GM19035 (cell line): Measurements from ENCODE around the gene TMIGD2.
A peak's percentile ranks its signal among the peaks of the same experiment; 100 is the strongest.
"Not testable (repeated sequence)": the region's sequence is repeated elsewhere in the genome, so short reads cannot be mapped to it uniquely, and the experiment has no call there.

Source experiments
- ATAC-seq: cut with Tn5 transposase; IDR thresholded peaks from one replicate; pipeline ENCODE4 v1.9.1; 2021; ENCODE audit not compliant: unreplicated experiment

TMIGD2 gene, protein sequence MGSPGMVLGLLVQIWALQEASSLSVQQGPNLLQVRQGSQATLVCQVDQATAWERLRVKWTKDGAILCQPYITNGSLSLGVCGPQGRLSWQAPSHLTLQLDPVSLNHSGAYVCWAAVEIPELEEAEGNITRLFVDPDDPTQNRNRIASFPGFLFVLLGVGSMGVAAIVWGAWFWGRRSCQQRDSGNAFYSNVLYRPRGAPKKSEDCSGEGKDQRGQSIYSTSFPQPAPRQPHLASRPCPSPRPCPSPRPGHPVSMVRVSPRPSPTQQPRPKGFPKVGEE

DNA sequence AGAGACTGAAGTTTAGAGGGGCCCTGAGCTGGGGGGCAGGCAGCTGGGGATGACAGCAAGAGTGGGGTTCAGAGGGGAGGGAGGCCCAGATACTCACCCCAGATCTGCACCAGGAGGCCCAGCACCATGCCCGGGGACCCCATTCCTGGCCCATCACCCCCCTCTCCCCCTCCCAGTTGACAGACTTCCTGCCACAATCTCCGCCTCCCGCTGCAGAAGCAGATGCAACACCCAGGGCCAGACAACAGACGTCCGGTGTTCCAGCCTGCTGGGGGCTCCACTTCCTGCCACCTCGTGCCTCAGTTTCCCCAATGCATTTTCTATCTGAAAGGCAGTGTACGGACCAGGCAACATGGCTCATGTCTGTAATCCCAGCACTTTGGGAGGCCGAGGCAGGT lies at the start of gene TMIGD2:
TMIGD2 (minus strand) TSS at position 147 of the 398 bp plus-strand sequence; CDS start at position 143, 4 bp downstream.
- ATAC-seq: no peak

DNA sequence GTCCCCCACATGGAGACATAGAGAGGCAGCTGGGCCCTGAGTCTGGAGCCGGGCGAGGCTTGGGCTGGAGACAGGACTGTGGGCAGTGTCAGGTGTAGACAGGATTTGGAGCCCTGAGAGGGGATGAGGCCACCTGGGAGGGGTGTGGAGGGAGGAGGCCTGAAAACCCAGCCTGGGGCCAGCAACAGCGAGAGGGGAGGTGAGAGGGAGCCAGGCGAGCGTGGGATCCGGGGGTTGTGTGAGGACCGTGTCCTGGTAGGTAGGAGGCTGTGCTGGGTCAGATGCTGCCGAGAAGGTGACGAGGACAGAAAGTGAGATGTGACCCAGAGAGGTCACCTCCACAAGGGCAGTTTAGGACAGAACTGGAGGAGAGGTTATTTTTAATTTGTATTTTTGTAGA lies 48.5 kb upstream of the TMIGD2 start:
- ATAC-seq: no peak

DNA sequence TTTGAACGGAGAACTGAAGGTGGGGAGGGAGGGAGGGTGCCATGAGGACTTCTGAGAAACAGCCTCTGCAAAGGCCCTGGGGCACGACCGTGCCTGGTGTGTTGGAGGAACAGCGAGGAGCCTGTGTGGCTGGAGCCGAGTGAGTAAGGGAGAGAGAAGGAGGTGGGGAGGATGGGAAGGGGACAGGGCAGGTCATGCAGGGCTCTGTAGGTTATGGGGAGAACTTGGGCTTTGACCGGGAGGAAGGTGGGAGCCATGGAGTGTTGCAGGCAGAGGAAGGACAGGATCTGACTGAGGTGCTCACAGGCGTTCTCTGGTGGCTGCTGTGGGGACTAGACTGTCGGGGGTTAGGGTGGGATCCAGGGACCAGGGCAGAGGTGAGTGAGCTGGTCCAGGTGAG lies 47.9 kb upstream of the TMIGD2 start:
- no peak for ATAC-seq

DNA sequence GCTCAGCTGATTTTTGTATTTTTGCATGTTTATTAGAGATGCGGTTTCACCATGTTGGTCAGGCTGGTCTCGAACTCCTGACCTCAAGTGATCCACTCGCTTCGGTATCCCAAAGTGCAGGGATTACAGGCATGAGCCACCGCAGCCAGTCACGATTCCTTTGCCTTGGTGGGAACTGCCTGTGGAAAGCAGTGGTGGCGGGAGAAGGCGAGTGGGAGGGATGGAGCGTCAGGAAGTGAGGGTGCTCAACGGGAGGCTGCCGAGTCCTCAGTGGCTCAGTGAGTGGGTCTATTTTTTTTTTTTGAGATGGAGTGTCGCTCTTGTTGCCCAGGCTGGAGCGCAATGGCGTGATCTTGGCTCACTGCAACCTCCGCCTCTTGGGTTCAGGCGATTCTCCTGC lies 47.0 kb upstream of the TMIGD2 start:
- not testable (repeated sequence) for ATAC-seq

DNA sequence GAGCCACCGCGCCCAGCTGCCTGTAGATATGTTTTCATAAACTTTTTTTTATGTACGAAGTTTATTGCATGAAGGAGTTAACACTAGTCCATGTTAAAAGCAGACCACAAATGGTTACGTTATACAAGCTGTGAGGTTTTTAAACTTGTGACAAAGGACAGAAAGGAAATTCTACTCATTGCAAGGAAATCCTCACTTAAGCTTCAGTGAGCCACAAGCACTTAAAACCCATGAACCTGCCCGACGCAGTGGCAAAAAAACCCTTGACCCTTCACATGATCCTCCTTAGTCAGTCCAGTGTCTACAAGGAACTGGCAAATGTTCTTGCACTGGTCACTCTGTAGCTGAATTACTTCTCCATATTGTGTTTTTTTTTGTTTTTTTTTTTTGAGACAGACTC lies 45.3 kb upstream of the TMIGD2 start:
- ATAC-seq: no peak

DNA sequence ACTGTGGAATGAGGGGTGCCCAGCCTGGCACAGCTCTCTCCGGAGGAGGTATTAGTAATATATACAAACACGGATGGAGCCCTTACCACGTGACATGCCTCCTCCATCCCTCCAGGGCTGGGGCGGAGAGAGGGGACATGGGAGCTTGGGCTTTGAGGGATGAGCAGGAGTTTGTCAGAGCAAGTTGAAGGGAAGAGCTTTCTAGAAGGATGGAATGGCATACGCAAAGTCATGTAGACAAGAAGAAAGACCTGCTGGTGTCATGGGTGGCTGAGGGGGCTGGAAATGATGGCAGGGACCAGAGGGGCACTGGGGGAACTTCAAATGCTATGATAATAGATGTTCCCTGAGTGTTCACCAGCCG lies 43.8 kb upstream of the TMIGD2 start:
- ATAC-seq: no peak

DNA sequence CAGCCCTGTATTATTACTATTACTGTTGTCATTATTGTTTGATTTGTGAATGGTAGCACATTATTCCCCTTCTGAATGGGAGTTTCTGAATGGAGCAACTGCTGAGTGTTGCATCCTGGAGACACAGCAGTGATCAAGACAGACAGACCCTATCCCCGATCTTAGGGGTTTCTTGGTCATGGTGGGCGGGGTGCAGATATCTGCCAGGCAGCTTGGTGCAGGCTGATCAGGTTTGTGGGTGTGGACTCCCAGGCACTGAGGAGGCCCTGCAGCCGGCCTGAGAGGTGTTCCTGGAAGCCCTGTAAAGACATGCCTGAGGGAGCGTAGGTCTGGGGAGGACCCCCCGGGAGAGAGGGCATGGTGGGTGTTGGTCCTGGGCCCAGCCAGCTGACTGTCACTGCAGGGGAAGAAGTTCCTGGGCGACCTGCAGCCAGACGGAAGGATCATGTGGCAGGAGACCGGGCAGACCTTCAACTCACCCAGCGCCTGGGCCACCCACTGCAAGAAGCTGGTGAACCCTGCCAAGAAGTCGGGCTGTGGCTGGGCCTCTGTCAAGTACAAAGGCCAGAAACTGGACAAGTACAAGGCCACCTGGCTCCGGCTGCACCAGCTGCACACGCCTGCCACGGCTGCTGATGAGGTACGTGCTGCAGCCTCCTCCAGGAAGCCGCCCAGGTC lies 43.3 kb upstream of the TMIGD2 start:
- ATAC-seq: no peak

DNA sequence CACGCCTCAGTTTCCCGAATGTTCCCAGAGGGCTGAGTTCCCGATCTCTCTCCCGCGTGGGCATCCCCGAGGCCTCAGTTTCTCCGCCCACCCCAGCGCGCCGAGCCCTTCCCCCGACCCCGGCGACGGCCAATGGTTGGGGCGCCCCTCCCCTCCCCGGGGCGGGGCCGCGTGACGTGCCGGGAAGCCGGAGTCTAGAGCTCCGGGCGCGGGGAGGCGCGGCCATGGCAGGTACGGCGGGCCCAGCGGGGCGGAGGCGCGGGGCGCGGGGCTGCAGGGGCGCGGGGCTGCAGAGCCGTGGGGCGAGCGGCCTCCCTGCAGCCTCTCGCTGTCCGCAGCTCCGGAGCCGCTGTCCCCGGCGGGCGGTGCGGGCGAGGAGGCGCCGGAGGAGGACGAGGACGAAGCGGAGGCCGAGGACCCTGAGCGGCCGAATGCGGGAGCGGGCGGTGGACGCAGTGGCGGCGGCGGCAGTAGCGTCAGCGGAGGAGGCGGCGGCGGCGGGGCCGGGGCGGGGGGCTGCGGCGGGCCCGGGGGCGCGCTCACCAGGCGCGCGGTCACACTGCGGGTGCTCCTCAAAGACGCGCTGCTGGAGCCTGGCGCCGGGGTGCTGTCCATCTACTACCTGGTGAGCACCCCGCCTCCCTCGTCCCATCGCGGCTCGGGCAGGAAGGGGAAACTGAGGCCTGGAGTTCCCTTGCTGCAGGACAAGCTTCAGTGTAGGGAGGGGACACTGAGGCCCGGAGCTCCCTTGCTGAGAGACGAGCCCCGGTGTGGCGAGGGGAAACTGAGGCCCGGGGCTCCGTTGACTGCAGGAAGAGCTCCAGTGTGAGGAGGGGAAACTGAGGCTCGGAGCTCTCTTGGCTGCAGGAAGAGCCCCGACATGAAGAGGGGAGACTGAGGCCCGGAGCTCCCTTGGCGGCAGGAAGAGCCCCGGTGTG lies 41.5 kb upstream of the TMIGD2 start, which contains the start of gene MPND:
MPND (plus strand) TSS at position 193 of the 938 bp plus-strand sequence; CDS start at position 225, 32 bp downstream.
- ATAC-seq: peak; percentile 53

DNA sequence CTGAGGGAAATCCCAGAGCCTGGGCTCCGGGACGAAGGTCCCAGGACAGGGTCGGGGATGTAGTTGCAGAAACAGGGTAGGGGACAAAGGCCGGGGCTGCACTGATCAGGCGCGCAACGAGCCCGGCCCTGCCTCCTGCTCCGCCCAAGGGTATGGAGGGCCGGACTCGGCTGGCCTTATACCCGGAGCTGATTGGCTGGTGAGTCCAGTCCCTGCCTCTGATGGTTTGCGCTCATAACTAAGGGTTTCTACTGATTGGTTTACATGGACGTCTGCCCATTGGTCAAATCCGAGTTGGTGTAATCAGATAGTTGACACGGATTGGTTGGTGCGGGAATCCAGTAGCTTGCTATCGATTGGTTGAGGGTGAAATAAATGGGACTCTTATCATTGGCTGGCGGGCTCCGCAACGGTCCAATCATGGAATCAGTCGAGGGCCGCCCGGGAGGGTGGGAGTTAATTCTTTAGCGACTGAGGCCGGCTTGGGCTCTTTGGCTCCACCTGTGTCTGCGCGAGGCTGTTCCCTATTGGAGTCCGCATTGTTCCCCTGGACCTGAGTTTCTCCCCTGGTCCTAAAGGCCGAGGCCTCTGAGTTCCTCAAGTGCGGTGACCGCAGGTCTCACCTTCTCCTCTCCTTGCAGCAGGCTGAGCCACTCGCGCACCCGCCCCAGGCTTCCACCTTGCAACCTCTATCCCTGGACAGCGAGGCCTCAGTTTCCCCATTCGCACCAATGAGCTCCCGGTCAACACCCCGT lies 40.6 kb upstream of the TMIGD2 start:
- peak; percentile 81 for ATAC-seq

DNA sequence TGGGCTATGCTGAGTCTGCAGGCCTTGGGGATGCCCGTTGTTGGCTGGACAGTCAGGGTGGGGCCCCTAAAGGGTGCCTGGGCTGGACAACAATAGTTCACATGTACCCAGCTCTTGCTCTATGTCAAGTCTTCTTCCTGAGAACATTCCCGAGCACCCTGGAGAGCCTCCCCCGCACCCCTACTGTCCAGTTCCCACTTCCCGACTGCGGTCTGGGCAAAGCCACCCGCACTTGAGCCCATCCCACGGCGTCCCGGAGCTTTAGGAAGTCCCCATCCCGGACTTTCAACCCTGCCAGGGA lies 40.1 kb upstream of the TMIGD2 start:
- no peak for ATAC-seq

DNA sequence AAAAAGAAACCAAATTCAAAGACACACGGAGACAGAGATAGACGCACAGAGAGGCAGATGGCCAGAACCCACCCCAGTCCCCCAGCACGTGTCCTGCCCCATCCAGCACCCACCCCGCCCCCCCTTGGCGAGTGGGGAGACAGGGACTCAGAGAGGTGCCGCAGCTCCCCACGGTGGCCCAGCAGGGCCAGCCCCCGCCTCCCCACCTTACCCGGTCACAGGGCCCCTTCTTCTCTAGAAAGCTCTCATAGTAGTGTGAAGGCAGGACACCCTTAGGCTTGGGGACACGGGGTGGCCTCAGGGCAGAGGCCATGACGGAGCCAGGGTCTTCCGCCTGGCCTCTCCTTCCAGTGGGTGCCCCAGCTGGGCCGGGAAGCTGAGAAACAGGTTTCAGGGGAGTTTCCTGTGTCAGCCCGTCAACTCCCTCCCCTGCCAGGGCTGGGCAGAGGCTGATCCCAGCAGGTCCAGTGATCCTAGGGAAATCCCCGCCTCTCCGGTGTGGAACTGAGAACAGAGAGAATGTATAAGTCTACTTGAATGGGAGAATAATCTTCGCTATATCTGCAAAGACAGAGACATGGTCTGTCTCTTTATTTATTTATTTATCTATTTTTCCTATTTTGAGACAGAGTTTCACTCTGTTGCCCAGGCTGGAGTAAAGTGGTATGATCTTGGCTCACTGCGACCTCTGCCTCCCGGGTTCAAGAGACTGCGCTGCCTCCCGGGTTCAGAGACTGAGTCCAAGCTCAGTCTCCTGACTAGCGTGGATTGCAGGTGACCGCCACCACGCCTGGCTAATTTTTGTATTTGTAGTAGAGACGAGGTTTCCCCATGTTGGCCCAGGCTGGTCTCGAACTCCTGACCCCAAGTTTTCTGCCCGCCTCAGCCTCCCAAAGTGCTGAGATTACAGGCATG lies 36.5 kb upstream of the TMIGD2 start, which contains the start of gene STAP2:
STAP2 (minus strand) TSS at position 387 of the 915 bp plus-strand sequence; CDS start at position 313, 74 bp downstream.
- no peak for ATAC-seq

DNA sequence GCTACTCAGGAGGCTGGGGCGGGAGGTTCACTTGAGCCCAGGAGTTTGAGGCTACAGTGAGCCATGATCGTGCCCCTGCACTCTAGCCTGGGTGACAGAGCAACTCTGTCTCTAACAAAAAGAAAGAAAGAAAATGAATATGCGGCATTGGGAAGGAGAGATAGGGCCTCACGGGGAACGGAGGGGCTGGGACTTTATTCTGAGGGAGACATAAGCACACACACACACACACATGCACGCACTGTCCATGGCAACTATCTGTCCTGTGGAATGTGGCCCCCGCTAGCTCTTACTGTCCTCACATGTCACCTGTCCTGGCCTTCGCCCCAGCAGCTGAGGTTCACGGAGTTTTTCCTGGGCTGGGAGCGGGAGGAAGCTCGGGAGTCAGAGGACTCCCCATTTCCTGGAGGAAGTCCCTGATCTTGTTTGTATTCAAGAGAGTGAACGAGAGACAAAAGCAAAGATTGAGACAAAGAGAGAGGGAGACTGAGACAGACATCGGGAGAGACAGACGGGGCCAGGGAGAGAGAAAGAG lies 35.8 kb upstream of the TMIGD2 start:
- no peak for ATAC-seq

DNA sequence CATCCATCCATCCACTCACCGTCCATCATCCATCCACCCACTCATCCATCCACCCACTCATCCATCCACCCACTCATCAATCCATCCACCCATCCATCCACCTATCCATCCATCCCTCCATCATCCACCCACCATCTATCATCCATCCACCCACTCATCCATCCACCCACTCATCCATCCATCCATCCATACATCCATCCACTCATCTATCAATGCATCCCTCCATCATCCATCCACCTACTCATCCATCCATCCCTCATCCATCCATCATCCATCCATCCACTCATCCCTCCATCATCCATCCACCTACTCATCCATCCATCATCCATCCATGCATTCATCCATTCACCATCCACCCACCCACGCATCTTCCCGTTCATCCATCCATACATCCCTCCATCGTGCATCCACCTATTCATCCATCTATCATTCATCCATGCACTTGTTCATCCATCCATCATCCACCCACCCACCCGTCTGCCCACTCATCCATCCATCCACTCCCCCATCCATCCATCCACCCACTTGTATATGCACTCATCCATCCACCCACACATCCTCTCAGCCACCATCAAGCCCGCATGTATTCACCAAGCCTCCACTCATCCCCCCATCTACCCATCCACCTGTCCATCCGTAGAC lies 32.9 kb upstream of the TMIGD2 start:
- no peak for ATAC-seq

DNA sequence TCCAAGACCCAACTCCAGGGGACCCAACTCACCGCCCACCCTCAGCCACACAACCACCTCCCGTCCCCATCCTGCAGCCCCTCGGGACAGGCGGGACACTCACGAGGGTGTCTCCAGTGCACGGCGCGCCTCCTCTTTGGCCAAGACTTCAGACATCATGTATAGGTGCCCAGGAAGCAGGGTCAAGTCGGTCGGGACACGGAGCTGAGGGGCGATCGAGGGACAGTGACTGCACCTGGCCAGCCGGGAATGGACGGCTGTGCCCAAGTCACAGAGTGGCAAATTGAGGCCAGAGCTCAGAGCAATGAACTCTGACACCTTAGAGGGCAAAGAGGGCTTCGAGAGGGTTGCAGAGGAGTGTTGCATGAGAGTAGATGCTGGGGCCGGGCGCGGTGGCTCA lies 27.7 kb upstream of the TMIGD2 start:
- ATAC-seq: no peak

DNA sequence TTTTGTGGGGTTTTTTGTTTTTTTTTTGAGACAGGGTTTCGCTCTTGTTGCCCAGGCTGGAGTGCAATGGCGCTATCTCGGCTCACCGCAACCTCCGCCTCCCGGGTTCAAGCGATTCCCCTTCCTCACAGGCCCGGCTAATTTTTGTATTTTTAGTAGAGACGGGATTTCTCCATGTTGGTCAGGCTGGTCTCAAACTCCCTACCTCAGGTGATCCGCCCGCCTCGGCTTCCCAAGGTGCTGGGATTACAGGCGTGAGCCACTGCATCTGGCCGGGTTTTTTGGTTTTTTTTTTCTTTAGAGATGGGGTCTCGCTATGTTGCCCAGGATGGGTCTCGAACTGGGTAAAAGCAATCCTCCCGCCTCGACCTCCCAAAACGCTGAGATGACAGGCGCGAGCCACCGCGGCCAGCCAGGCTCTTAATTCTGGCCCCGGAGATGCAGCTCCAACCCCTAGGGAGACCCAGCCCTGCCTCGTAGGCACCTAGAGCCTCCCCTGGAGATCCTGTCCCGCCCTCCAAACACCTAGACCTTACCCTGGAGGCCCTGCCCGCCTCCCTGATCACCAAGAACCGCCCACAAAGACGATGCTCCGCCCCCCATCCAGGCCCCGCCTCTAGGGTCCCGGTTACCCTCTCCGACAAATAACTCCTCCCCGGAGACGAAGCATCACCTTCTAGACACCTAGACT lies 26.9 kb upstream of the TMIGD2 start:
- ATAC-seq: not testable (repeated sequence)

DNA sequence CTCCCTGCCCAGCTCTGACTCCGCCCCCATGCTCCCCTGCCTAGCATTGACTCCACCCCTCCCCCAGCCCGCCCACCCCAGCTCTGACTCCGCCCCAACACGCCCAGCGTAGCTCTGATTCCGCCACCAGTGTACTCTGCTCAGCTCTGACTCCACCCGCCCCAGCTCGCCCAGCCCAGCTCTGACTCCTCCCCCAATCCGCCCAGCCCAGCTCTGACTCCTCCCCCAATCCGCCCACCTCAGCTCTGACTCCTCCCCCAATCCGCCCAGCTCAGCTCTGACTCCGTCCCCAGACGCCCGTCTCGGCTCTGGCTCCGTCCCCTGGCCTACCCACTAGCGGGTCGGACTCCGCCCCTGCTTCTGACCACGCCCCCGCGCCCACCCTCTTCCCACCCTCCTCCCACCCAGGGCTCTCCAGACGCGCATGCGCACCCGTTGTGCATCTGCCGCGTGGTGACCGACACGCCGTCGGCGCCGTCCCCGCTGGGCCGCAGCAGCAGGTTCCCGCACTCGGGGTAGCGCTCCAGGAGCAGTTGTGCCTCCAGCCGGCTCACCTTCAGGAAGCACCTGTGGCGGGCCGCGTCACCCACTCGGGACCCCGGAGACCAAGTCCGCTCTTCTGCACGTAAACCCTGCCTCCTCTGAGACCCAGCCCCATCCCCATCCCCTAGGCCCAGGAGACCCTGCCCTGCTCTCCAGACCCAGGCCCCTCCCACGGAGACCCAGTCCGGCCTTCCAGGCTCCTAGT lies 26.2 kb upstream of the TMIGD2 start:
- ATAC-seq: peak; percentile 65

DNA sequence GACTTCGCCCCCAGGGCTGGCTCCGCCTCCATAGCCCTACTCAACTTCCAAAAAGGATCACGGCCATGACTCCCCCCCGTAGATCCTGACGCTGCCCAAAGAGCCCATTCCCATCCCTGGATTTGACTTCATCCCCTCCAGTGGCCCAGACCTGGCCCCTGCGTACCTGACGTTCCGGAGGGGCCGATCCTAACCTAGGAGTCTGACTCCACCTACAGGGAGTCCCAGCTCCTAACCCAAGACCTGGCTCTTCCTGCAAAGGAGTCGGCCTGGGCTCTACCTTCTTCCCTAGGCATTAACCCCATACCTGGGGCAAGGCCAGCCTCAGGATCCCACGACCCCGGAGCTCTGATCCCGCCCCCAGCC lies 25.7 kb upstream of the TMIGD2 start:
- ATAC-seq: no peak
